ENCODE measurements around the gene FANCM. TPM values are rescaled to one million over a fixed set of nuclear protein-coding genes. Genes with fewer than 3 reads are reported as not detected.

Gene FANCM
- 5.0 and 6.6 TPM in 2 replicates for total RNA-seq (2022)
- Bru-seq, nascent RNA = percentile 53 among the genes with signal in this experiment
- percentile 50 among the genes with signal in this experiment for BruChase-seq, experiment 1, labeled RNA remaining after a 6-hour chase
- percentile 61 among the genes with signal in this experiment for BruChase-seq, experiment 2, labeled RNA remaining after a 2-hour chase
- long read RNA-seq, full-length matches to known transcripts = 3 of 6 reads
- long read RNA-seq, partial matches to known transcripts = 1 of 6 reads
- long read RNA-seq, other reads (novel, unspliced or antisense) = 2 of 6 reads

DNA sequence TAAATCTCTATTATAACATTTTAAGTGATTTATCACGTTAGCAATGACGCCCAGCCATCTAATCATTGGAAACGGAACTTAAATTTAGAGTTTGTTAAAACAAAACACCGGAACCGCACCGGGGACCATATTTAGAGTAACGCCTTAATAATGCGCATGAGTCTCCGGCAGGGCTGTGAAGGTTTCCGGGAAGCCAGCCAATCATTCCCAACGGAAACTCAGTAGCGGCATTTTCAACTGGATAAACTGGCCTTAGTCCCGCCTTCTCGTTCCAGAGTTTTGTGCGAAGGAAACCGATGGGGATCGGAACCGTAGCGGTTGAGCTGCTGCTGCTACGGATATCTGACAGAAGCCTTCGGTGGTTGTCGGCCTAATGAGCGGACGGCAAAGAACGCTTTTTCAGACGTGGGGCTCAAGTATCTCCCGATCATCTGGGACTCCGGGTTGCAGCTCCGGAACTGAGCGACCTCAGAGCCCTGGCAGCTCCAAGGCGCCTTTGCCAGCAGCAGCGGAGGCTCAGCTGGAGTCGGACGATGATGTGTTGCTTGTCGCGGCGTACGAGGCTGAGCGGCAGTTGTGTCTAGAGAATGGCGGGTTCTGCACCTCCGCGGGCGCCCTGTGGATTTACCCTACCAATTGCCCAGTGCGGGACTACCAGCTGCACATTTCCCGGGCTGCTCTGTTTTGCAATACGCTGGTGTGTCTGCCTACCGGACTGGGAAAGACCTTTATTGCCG is at the start of gene FANCM:
TSS of gene FANCM (plus strand) at position 272 of the 737 bp plus-strand sequence. CDS start at position 374, 102 bp downstream.
- BruUV-seq (replicated peaks) = no TSS peak
- H3K4me1 Mint-ChIP-seq (ENCODE audit: insufficient read depth, unreplicated experiment) = peaks cover 18% of the 10 kb centered on the region
- peak within 1 kb of the TSS; percentile 100 for H3K4me3 Mint-ChIP-seq (ENCODE audit: unreplicated experiment)
- CTCF ChIA-PET = interaction anchor here (0.6 to 3.4 kb wide), 5 partner anchors 40 to 222 kb away, joined by 3 to 12 read pairs (median 3); no protein-coding TSS in a partner anchor
- intact Hi-C loops (cut with micrococcal nuclease) = loop anchor here (2.0 to 5.0 kb wide), 3 partner anchors 51 to 117 kb away; partner anchors contain the start of genes MIS18BP1 and PRPF39
- TF ChIP-seq CTCF (IDR thresholded peaks at IDR 0.05; ENCODE audit: unreplicated experiment) = no peak
- no peaks in the 10 kb centered on the region for H3K27me3 Mint-ChIP-seq (ENCODE audit: insufficient read depth, unreplicated experiment)
- H3K36me3 Mint-ChIP-seq (ENCODE audit: insufficient read depth, unreplicated experiment) = no peaks in the 10 kb centered on the region
- POLR2A ChIA-PET = interaction anchor here (0.7 to 8.9 kb wide), 20 partner anchors 9 to 239 kb away, joined by 3 to 165 read pairs (median 4); partner anchors contain the start of genes KLHL28, MIS18BP1, PRPF39 and TOGARAM1
- H3K27ac Mint-ChIP-seq (ENCODE audit: low read depth, unreplicated experiment) = peak within 1 kb of the TSS; percentile 99
- peak; percentile 99 for DNase-seq (ENCODE audit: unreplicated experiment)
- H3K9me3 Mint-ChIP-seq (ENCODE audit: unreplicated experiment) = no peaks in the 10 kb centered on the region

DNA sequence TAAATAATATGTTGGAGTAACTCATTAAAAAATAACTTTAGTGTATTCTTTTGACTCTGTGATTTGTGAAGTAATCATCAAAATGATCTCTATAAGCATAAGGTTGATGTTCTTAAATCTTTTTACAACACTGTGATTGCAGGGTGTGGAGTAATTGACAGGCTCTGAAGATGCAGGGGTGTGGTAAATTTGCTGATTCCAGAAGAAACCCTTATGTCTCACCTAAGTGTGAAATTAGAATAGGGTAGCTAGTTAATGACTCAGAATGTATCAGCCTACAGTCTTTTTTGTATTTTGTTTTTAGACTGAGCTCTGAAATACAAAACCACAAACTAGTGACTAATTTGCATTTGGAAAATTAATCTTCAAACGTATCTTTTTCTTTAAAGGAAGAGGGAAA is 45.9 kb upstream of the FANCM start:
- POLR2A ChIA-PET = interaction anchor here (1.2 to 4.9 kb wide), 10 partner anchors 8 to 176 kb away, joined by 3 to 69 read pairs (median 4); partner anchors contain the start of genes FANCM, FKBP3, KLHL28 and MIS18BP1
- H3K4me1 Mint-ChIP-seq (ENCODE audit: insufficient read depth, unreplicated experiment) = peaks cover 51% of the 10 kb centered on the region

GRCh38 chr14:45091710-45092109 is 44.0 kb upstream of the FANCM start:
- Mint-ChIP-seq H3K4me3 (ENCODE audit: unreplicated experiment) (no peak overlapping the region), H3K4me1 (ENCODE audit: insufficient read depth, unreplicated experiment) (peaks cover 35% of the 10 kb centered on the region), H3K27me3 (ENCODE audit: insufficient read depth, unreplicated experiment) (no peaks in the 10 kb centered on the region), H3K36me3 (ENCODE audit: insufficient read depth, unreplicated experiment) (peaks cover 52% of the 10 kb centered on the region), H3K9me3 (ENCODE audit: unreplicated experiment) (no peaks in the 10 kb centered on the region), H3K27ac (ENCODE audit: low read depth, unreplicated experiment) (peak overlapping the region; percentile 31)
- ChIA-PET CTCF (interaction anchor here (0.6 kb wide), 1 partner anchor 8 kb away, joined by 3 read pairs; no protein-coding TSS in a partner anchor), POLR2A (interaction anchor here (0.6 to 4.9 kb wide), 9 partner anchors 9 to 130 kb away, joined by 3 to 69 read pairs (median 3); partner anchors contain the start of genes FANCM, FKBP3, KLHL28 and TOGARAM1)
- no TSS peak for BruUV-seq (replicated peaks)
- intact Hi-C loops (cut with micrococcal nuclease) = no loop called here
- TF ChIP-seq CTCF (IDR thresholded peaks at IDR 0.05; ENCODE audit: unreplicated experiment) = no peak
- peak; percentile 26 for DNase-seq (ENCODE audit: unreplicated experiment)

More for the DNA sequence above, 45.9 kb upstream of the FANCM start:
- H3K4me3 Mint-ChIP-seq (ENCODE audit: unreplicated experiment) = peak overlapping the region; percentile 7
- intact Hi-C loops (cut with micrococcal nuclease) = no loop called here
- H3K27me3 Mint-ChIP-seq (ENCODE audit: insufficient read depth, unreplicated experiment) = no peaks in the 10 kb centered on the region
- peaks cover 35% of the 10 kb centered on the region for H3K36me3 Mint-ChIP-seq (ENCODE audit: insufficient read depth, unreplicated experiment)
- DNase-seq (ENCODE audit: unreplicated experiment) = peak; percentile 64
- H3K9me3 Mint-ChIP-seq (ENCODE audit: unreplicated experiment) = no peaks in the 10 kb centered on the region
- TF ChIP-seq CTCF (IDR thresholded peaks at IDR 0.05; ENCODE audit: unreplicated experiment) = no peak
- CTCF ChIA-PET = interaction anchor here (1.1 kb wide), 1 partner anchor 159 kb away, joined by 3 read pairs; no protein-coding TSS in a partner anchor
- peak overlapping the region; percentile 28 for H3K27ac Mint-ChIP-seq (ENCODE audit: low read depth, unreplicated experiment)
- no TSS peak for BruUV-seq (replicated peaks)

DNA sequence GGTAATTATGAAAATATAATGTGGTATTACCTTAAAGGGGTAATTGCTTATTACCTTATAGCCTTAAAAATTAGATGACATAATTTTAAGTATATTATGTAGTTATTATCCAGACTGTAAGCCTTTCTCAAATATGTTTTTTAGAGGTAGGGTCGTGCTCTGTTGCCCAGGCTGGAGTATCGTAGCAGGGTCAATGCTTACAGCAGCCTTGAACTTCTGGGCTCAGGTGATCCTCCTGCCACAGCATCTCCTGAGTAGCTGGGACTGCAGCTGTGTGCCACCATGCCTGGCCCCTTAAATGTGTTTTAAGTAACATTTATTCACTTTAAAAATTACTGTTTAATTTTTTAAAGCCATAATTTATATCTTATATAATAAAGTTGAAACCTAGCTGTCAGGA is 41.5 kb upstream of the FANCM start:
- intact Hi-C loops (cut with micrococcal nuclease) = no loop called here
- H3K36me3 Mint-ChIP-seq (ENCODE audit: insufficient read depth, unreplicated experiment) = peaks cover 67% of the 10 kb centered on the region
- no peak for DNase-seq (ENCODE audit: unreplicated experiment)
- ChIA-PET CTCF (no interaction called here), POLR2A (interaction anchor here (0.6 to 1.3 kb wide), 2 partner anchors 16 to 39 kb away, joined by 3 to 6 read pairs; no protein-coding TSS in a partner anchor)
- no peak overlapping the region for H3K4me3 Mint-ChIP-seq (ENCODE audit: unreplicated experiment)
- no peak for TF ChIP-seq CTCF (IDR thresholded peaks at IDR 0.05; ENCODE audit: unreplicated experiment)
- H3K27ac Mint-ChIP-seq (ENCODE audit: low read depth, unreplicated experiment) = no peak overlapping the region
- H3K4me1 Mint-ChIP-seq (ENCODE audit: insufficient read depth, unreplicated experiment) = peaks cover 21% of the 10 kb centered on the region
- no TSS peak for BruUV-seq (replicated peaks)
- H3K27me3 Mint-ChIP-seq (ENCODE audit: insufficient read depth, unreplicated experiment) = no peaks in the 10 kb centered on the region
- H3K9me3 Mint-ChIP-seq (ENCODE audit: unreplicated experiment) = no peaks in the 10 kb centered on the region

All from MCF 10A (cell line).